ENCODE measurements around the gene L2HGDH.

DNA sequence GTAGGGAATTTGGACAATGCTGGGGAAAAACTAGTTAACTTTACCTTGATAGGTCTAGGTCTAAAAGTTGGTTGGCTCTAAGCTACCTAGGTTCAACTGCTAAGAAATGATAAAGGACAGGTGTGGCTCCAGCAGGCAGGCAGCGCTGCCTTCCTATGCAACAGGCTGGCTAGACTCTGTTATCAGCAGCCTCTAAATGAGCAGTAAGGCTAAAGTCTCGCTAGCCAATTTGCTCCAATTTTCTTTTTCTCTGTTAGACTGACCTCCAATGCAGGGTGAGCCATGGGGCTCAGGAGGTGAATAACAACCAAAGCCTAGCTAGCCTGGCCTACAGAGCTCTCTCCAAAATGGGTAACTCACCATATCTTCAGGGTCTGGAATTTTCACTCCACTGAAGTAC lies 26.6 kb upstream of the L2HGDH start:
- TF ChIP-seq, protein P1, sequence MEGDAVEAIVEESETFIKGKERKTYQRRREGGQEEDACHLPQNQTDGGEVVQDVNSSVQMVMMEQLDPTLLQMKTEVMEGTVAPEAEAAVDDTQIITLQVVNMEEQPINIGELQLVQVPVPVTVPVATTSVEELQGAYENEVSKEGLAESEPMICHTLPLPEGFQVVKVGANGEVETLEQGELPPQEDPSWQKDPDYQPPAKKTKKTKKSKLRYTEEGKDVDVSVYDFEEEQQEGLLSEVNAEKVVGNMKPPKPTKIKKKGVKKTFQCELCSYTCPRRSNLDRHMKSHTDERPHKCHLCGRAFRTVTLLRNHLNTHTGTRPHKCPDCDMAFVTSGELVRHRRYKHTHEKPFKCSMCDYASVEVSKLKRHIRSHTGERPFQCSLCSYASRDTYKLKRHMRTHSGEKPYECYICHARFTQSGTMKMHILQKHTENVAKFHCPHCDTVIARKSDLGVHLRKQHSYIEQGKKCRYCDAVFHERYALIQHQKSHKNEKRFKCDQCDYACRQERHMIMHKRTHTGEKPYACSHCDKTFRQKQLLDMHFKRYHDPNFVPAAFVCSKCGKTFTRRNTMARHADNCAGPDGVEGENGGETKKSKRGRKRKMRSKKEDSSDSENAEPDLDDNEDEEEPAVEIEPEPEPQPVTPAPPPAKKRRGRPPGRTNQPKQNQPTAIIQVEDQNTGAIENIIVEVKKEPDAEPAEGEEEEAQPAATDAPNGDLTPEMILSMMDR (IDR thresholded peaks at IDR 0.05; ENCODE audit: low read length), result no peak
- TF ChIP-seq EZH2 (optimal IDR thresholded peaks at IDR 0.05; ENCODE audit: low read depth, low read length), result no peak

Measured in MM.1S (cell line).